NOMO-1 (cell line): Measurements from ENCODE around the gene CNTNAP3B.
"Not testable (repeated sequence)": the region's sequence is repeated elsewhere in the genome, so short reads cannot be mapped to it uniquely, and the experiment has no call there.

Experiments used
- DNase-seq, 2 experiments: peaks; one replicate each; lab custom pipeline; 2025; ENCODE audit not compliant: unreplicated experiment in 2 of 2; lab: John Stamatoyannopoulos, UW

Gene CNTNAP3B

DNA sequence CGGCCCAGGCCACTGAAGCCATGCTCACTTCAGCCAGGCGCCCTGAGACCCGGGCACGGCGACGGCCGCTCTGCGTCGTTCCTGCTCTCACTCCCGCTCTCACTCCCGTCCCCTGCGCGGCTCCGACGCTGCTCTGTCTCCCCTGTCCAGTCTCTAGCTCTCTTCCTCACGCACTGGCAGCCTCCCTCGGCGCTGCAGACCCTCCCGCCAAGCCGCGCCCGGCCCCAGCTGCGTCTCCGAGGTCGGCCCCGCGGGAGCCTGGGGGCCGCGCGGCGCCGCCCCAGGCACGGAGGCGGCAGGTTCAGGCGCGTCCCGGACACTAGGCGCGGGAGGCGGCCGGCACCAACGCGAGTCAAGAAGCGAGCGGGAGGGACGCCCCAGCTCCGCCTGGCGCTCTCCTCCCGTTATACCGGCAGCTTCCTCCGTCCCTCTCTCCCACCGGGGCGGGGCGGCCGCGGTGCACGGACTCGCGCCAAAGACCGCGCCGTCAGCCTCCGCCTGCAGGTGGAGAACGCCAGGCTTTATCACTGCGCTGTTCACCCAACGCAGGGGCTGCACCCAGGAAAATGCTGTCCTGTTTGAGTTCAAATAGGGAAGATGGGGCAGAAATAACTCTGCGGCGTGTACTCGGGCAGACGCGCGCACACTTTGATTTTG is at the start of gene CNTNAP3B:
Gene CNTNAP3B (minus strand): TSS at position 354 of the 657 bp plus-strand sequence. CDS start 332 bp downstream, at position 22.
- not testable (repeated sequence) for DNase-seq

DNA sequence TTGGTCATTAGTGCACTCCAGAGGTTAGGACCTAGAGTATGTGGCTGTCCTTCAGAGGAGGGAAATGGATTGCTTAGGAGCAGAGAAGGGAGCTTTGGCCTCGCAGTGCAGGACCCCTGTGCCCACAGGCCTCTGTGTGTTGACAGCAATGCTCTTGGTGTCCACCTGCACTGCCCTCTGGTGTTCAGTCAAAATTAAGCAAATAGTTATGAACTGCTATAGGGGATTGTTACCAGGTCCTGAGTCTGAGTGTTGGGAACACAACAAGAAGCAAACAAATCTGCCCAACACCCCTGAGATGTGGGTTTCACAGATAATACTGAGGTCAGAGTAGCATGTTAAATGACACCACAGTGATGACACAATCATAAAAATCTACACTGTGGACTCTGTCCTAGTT is 31.1 kb upstream of the CNTNAP3B start:
- not testable (repeated sequence) for DNase-seq

DNA sequence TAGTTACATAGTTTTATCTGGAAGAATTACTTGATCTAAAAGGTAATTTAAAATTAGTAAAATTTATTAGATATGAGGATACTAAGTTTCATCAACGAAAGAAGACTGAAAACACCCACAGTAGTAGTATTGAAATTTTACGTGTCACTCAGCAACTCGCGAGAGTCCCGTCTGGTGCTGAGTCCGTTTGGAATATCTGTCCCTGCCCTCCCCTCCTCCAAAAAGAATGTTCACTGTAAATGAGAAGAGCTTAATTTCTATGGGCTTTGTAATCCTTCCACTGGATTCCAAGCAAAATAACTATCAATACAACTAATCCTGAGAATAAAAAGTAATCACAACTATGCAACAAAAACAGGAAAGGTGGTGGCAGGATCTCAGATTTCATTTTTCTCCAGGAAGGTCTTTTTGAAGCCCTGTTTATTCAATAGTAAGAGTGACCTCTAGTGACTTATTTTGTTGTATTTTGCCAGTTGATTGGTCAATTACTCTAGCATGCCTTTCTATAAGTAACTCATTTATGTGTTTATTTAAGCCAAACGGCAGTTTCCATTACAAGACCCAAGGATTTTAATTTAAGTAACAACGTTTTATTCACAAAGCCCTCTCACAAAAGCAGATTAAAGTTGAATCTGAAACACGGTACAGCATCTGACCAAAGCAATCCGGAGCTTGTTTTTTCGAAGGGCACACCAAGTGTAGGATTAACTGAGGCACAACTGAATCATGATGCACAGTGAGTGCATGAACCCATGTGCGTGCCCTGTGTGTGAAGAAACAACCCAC is 2.0 kb downstream of the CNTNAP3B start:
- not testable (repeated sequence) for DNase-seq

DNA sequence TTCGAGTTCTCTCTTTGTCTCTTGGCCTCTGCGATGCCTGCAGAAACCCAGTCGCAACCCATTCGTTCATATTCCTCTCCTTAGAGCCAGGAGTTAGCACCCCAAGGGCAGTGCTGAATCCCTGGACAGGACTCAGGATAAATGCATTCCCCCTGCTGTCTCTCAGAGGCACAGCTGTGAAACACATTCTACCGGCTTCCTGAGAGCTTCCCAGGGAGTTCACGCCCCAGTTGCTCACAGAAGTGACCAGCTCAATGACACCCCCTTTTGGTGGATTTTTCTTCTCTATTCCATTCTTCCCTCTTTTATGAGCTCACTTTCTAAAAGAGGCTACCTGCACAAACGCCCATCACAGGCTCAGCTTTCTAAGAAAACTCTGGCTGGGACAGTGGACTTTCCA is 8.2 kb downstream of the CNTNAP3B start:
- DNase-seq, result not testable (repeated sequence)

DNA sequence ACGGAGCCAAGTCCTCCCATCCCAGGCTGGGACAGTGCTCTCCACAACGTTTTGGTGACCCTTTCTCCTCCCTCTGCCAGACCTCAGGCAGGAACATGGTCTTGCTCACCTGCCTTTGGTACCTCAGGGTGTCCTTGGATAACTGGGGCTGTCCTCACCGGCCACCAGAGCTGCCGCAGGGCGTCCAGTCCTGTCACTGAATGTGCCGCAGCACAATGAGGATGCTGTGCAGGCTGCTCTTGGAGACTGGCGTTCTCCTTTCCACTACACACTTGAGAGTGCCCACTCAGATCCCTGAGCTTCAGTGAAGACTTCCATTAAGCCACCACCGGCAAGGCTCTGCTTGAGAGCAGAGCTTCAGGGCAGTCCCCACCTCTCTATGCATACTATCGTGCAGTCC is 33.3 kb downstream of the CNTNAP3B start:
- DNase-seq, result not testable (repeated sequence)

DNA sequence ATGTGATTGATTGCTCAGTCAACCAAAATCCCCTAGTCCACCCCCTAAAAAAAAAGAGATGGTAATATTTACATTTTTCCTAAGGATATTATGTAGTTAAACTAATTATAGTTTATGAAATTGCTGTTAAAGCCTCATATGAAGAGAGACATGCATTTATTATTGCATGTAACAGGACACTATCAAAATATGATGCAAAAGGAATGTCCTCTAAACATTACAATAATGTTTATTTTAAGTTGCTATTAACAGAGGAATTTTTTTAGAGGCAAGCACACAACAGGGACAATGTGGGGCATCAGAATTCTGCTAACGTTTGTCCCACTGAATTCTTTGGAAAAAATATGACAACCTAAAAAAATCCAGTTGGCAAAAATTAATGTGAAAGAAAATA is 44.7 kb downstream of the CNTNAP3B start:
- DNase-seq, result not testable (repeated sequence)

DNA sequence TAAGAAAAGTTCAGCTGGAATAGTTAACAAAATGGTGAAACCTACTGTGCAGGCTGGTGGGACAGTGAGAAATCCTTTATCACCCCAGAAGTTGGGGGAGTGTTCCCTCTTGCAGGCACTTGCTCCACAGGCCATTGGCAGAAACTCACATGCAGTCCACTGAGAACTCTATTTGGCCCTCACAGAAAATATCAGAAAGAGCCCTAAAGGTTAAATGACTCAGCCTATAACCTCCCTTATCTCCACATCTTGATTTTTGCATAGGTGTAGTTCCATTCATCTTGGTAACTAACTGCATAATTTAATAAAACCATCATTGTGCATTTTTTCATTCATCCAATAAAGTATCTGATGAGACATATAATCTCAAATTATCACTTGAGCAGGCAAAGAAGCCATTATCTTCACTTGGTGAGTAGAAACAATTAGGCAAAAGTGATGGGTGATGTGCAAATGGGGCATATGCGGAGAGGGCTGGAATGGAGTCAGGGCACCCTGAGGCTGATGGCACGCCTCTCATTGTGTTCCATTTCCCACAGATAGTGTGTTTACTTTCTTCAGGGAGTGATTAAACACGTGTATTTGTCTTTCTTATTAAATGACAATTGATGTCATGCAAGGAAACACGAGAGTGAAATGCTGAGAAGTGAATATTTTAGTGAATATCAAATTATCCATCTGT is 45.2 kb downstream of the CNTNAP3B start:
- DNase-seq, result not testable (repeated sequence)

DNA sequence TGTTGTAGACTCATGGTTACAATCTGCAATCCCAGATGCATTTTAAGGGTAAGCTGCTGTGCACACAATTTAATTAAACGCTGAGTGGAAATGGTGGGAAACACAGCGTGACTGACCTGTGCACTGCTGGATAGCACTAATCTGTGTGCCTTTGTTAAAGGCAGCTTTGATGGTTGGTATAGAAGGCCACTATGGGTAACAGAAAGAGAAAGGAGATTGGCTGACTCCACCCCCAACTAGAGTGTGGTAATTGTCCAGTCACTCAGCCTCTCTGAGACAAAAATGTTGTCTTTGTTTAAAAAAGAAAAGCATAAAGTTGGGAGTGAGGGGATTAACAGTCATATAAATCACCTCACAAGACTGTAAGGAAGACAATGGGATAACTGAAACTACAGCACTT is 48.9 kb downstream of the CNTNAP3B start:
- not testable (repeated sequence) for DNase-seq

DNA sequence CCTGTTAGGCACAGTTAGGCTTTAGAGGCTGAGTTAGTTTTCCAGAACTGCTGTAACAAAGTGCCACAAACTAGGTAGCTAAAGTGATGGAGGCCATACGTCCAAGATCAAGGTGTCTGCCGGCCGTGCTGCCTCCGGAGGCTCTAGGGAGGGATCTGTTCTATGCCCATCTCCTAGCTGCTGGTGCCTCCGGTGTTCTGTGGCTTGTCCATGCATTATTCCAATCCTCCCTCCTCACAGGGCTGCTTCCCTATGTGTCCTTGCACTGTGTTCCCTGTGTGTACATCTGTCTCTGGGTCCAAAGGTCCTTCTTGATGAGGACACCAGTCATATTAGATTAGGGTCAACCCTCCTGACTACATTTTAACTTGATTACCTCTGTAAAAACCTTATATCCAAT is 54.4 kb downstream of the CNTNAP3B start:
- DNase-seq, result not testable (repeated sequence)

DNA sequence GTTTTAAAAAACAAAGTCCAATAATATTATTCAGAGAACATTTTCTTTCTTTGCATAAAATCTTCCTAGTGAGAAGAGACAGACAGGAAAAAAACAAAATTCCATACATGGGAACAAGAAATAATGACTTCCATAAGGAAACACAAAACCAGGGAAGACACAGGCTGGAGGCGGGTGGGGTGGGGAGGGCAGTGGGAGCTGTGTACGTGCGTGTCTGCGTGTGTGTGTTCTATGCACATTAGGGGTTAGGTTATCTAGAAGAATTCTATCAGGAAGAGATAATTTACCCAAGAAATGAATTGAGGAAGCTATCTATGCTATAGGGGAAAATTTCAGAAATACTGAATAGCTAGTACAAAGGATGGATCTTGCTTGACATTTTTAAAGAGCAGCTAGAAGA is 58.2 kb downstream of the CNTNAP3B start:
- not testable (repeated sequence) for DNase-seq

DNA sequence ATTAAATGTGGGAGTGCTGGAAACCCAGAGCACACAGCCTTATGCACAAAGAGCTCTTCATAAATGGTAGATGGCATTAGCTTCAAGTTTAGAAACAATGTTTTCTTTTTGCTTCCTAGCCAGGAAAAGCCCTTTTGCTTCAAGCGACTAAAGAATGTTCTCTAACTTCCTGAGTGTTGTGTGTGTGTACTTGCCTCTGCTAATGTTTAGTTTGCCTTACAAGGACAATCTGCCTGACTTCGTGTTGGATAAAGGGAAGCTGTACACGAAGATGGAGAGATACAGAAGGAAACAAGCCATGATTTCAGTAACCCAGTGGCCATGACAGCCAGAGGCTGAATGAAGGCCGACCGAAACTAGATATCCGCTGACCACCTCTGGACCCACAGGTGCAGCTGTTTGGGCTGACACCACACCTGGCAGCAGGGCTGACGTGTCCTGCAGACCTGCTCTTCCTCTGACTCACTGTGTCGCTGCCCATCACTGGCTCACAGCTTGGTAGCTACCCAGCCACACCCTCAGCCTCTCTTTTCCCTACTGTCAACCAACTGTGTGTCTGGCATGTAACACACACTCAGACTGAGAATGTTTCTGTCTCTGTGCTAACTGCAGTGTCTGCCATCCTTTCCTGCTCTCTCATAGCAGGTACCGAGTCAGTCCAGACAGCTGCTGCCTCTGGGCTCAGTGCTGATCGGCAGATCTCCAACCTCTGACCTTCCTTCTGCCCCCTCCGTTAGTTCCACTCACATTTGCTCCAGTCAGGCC is 59.0 kb downstream of the CNTNAP3B start:
- not testable (repeated sequence) for DNase-seq

DNA sequence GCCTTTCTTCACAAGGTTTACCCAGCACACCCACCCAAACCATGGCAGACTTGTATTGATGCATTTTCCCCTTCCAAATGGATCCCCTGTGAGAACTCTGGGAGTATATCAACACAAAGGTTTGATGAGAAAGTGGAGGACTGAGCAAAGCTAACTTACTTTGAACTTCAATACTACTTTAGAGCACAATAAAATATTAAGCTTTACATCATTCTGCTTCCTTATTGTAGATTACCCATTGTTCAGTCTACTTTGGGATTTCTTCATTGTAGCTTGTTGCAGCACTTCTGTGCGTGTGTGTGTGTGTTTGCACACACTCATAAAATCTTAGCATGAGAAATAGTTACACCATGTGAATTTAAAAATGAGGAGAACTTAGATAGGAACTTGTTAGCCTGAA is 75.4 kb downstream of the CNTNAP3B start:
- not testable (repeated sequence) for DNase-seq

DNA sequence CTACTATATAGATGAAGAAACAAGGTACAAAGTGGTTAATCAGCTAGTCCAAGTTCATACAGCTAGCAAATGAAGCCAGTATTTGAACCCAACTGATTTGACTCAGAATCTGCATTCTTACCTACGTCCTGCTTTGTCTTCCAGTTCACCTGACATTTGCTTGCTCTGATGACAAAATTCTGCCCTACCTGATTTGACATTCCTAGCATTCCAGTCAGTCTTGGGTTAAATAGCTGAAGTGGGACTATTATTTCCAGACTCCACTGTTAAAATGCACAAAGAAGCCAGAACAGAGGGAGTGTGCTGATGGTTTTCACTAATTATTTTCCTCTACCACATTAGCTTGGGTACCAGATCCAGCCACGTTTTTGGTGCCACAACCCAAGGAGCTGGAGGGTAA is 78.5 kb downstream of the CNTNAP3B start:
- DNase-seq, result not testable (repeated sequence)

DNA sequence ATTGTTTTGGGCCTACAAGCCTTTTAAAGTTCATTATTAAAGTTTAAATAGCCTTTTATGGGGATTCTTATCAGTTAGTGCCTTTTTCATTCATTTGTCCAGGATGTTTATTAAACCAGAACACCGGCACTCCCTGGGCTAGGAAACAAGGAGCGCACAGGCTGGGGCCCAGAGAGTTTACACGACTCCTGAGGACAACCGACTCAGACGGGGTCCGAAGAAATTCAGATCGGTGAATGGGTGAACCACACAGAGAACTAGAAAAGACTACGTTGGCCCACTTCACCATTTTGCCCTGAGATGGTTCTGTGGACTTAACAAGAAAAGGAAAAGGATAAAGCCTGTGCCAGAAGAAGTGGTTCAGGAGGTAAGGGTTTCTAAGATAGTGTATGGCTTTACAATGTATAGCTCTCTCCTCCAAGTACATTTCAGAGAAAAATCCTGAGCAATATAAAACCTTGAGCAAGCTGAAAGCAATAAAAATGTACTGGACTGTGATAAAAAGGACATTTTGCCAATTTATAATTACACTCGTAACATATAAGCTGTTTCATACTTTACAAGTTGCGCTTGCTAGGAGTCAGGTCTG is 84.7 kb downstream of the CNTNAP3B start:
- not testable (repeated sequence) for DNase-seq

DNA sequence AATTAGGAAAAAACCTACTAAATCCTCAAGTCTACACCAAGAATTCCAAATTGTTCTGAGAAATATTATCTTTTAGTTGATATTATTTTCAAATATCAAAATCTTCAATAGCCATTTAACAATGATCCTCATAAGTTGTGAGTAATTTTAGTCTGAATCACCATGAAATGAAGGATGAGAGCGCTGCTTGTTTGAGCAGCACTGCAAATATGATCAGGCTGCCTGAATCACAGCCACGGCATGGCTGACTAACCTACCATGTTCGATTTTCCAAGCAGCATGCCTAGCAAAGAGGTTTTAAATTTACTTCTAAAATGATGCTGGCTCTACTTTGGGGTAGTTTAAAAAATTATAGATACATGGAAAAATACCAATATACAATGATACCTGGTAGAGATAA is 95.7 kb downstream of the CNTNAP3B start:
- DNase-seq, result not testable (repeated sequence)

DNA sequence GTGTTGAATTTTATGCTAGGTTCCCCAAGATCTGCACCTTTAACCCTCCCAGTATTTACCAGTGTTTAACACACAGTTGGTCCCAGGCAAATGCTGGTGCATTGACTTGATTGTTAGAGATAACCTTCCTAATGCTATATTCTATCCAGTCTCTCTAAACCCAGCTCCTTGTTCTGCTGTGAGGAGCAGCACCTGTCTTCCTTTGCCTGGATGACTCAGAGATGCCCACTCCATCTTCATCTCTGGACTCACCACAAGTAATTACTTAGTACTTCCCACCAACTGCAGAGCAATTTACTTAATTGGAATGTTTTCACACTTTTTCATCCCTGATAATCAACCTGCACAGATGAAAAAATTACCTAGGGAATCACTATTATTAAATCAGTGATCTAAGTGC is 108.6 kb downstream of the CNTNAP3B start:
- not testable (repeated sequence) for DNase-seq

DNA sequence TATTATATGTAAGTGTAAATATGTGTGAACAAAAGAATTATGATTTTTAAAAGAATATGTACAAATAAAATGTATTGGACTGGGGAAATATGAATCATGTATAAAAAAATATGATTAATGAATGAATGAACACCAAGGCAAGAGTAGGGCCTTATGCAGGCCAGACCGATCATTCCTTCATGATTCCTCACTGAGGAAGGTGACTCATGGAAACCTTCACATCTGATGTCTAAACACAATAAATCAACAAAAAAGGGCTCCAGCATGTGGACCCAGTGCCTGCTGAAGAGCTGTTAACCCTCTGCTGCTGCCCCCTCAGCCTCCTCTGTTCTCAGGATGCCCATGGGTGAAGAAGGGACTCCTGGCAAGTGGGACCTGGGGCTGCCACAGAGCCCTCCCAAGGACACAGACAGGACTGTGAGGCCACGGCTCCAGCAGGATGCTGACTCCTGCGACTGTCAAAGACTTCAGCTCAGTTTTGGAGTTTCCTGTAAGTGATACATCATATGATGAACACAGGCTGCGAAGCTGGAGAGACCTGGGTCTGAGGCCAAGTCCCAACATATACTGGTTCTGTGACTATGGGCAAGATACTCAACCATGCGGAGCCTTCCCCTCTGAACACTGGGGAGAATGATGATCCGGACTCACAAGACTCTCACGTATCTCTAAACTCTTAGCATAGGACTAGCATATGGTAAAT is 110.9 kb downstream of the CNTNAP3B start:
- DNase-seq, result not testable (repeated sequence)

DNA sequence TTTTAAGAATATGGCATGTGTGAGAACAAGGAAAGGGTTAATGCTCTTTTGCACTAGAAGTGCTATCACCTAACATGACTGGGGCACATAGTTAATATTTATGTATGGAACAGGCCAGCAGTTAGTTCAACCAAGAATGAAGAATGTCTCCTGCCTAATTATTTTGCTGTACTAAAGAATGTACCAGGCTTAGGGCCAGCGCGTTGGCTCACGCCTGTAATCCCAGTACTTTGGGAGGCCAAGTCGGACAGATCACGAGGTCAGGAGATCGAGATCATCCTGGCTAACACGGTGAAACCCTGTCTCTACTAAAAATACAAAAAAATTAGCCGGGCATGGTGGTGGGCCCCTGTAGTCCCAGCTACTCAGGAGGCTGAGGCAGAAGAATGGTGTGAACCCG is 114.9 kb downstream of the CNTNAP3B start:
- not testable (repeated sequence) for DNase-seq

DNA sequence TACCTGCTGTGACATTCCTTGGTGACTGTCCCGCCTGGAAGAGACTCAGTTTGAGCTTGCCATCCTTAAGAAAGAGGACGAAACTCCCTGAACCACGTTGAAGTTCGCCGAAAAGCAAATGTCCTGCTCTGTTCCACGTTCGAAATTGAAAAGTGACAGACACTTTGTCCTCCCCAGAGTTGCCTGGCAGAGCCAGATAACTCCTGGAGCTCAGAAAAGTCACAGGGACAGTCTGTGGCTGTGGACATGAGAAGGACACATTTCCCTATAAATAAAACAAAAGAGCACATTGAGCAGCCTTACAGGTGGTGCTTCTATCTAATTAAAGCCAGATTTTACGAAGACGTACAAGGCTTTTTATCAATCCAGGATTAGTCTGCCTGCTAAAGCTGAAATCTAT is 137.6 kb downstream of the CNTNAP3B start:
- DNase-seq, result not testable (repeated sequence)

DNA sequence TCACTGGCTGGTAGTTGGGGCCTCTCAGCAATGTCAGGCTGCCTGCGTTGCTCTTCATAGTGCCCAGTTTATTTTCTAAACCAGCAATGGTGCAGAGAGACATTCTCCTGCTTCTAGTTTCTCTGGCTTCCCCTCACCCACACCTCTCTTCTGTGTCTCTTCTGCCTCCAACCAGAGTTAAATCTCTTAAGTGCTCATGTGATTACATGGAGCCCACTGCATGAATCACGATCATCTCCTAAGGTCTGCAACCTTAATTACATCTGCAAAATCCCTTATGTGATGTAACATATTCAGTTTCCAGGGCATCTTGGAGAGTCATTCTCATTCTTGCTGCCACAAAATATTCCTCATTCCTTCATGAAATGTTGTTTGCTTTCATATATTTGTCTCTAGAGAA is 149.0 kb downstream of the CNTNAP3B start:
- not testable (repeated sequence) for DNase-seq
